HepG2 (cell line): ENCODE results near the gene PRIM2. TPM values are rescaled to one million over a fixed set of nuclear protein-coding genes. Genes with fewer than 3 reads are reported as not detected.
"Not testable (repeated sequence)": the region's sequence is repeated elsewhere in the genome, so short reads cannot be mapped to it uniquely, and the experiment has no call there.

Source experiments
- ATAC-seq: fragments of 200-7000 bp; cut with Tn5 transposase; 3 replicates; pipeline ENCODE4 v1.9.1; 2020; ENCODE audit warnings: mild to moderate bottlenecking, moderate library complexity
- BruUV-seq: library from RNA; stranded (reverse); fragments of 400-500 nt; replicated peaks from 2 replicates; lab custom pipeline; 2021; lab: Mats Ljungman, UMichigan
- CTCF ChIA-PET: fragments of 300-600 bp; formaldehyde crosslinking; extraction: SDS; loops from one replicate; lab custom pipeline; 2021; ENCODE audit warnings: low total read pairs, inconsistent platforms, low intra/inter-chr PET ratio; lab: Yijun Ruan, JAX
- POLR2A ChIA-PET: fragments of 350-600 bp; sonication (Branson Sonifier 250); formaldehyde crosslinking; loops from one replicate; lab custom pipeline; 2020; ENCODE audit warnings: antibody characterized with exemption, inconsistent platforms; lab: Yijun Ruan, JAX
- DNase-seq: peaks from one replicate; pipeline ENCODE4 v3.0.0-alpha.2; 2015; ENCODE audit warnings: low spot score
- FAIRE-seq: peaks from 3 replicates; lab custom pipeline; 2011; peaks lifted over from hg19 to GRCh38; lab: Jason Lieb, UNC
- H2AFZ ChIP-seq: one replicate; pipeline ENCODE4 v1.6.1; 2011; ENCODE audit warnings: low read length, inconsistent platforms
- H3K27ac ChIP-seq: fragments of 300-600 bp; 3 replicates; pipeline ENCODE4 v1.8.0; 2011; ENCODE audit warnings: mixed run types, mild to moderate bottlenecking, mixed read lengths, low read length, inconsistent platforms; ENCODE audit not compliant: insufficient read depth; ENCODE audit errors: extremely low read length
- H3K27me3 ChIP-seq, 2 experiments: fragments of 200-600 bp in 1 of 2; 2 replicates in 1 of 2; 3 replicates in 1 of 2; pipeline versions ENCODE4 v1.6.0 to v1.8.0; 2011; ENCODE audit warnings: low read length in 2 of 2, mild to moderate bottlenecking in 2 of 2, moderate library complexity in 2 of 2, inconsistent platforms in 1 of 2; ENCODE audit not compliant: insufficient read depth in 2 of 2, control insufficient read depth in 1 of 2
- H3K36me3 ChIP-seq, 2 experiments: fragments of 200-600 bp in 1 of 2; replicated peaks in 1 of 2; 2 replicates in 1 of 2; 3 replicates in 1 of 2; pipeline versions ENCODE4 v1.5.1 to v1.8.0; 2011; ENCODE audit warnings: low read length in 2 of 2, inconsistent platforms in 1 of 2; ENCODE audit not compliant: insufficient read depth in 2 of 2, control insufficient read depth in 1 of 2
- H3K4me1 ChIP-seq: 2 replicates; pipeline ENCODE4 v1.5.1; 2012; ENCODE audit warnings: low read length, inconsistent platforms; ENCODE audit not compliant: insufficient read depth
- H3K4me2 ChIP-seq: 2 replicates; pipeline ENCODE4 v1.6.0; 2011; ENCODE audit warnings: low read depth, low read length, inconsistent platforms
- H3K4me3 ChIP-seq, 3 experiments: fragments of 200-600 bp in 1 of 3; sonication (generic), shearing (Covaris generic) in 1 of 3; replicated peaks in 1 of 3; 2 replicates each; pipeline ENCODE4 v1.5.1; 2011 to 2016; ENCODE audit warnings: low read length in 3 of 3, inconsistent platforms in 2 of 3, low read depth in 2 of 3, mild to moderate bottlenecking in 2 of 3, control low read depth in 1 of 3, mixed read lengths in 1 of 3; ENCODE audit not compliant: insufficient read depth in 1 of 3
- H3K79me2 ChIP-seq: one replicate; pipeline ENCODE4 v1.6.1; 2011; ENCODE audit warnings: low read length, inconsistent platforms; ENCODE audit not compliant: insufficient read depth
- H3K9ac ChIP-seq: 2 replicates; pipeline ENCODE4 v1.6.0; 2011; ENCODE audit warnings: mild to moderate bottlenecking, low read depth, low read length, inconsistent platforms; ENCODE audit not compliant: insufficient read depth
- H3K9me3 ChIP-seq: 2 replicates; pipeline ENCODE4 v1.5.1; 2012; ENCODE audit warnings: mild to moderate bottlenecking, low read length
- H4K20me1 ChIP-seq: 2 replicates; pipeline ENCODE4 v1.6.0; 2011; ENCODE audit warnings: inconsistent platforms, mild to moderate bottlenecking, low read length, moderate library complexity; ENCODE audit not compliant: insufficient read depth
- WGBS: methylation state at CpG from one replicate; pipeline ENCODE4 v1.1.6; 2017; ENCODE audit warnings: low lambda C conversion rate; 5-methylcytosine and 5-hydroxymethylcytosine counted together
- in situ Hi-C: cut with HindIII; loops from 2 replicates; pipeline ENCODE4 v1.10.0; 2017; ENCODE audit warnings: low pct_unique_long_range_greater_than_20kb; ENCODE audit not compliant: extremely low pct_ligation_motif_present
- intact Hi-C: fragments of 100-400 bp; cut with micrococcal nuclease; formaldehyde crosslinking; loops from one replicate; pipeline ENCODE4 v1.10.0; 2022; ENCODE audit not compliant: unreplicated experiment
- polyA plus RNA-seq, 8 experiments: library from polyadenylated mRNA; depleted of rRNA in 3 of 8; stranded (reverse) in 7 of 8; unstranded in 1 of 8; fragments of >200 nt; fragmentation: Illumina TruSeq in 4 of 8; extraction: Trizol in 4 of 8; gene quantifications; 2 replicates each; pipeline versions ENCODE4 v1.2.1 to v1.2.3, GENCODE V29; 2011 to 2016; ENCODE audit warnings: low read depth in 4 of 8, missing spikeins in 1 of 8, mixed read lengths in 1 of 8; ENCODE audit not compliant: insufficient read depth in 1 of 8
- total RNA-seq, 5 experiments: library from RNA; depleted of rRNA; stranded (reverse); fragments of >200 nt; fragmentation: Illumina TruSeq; extraction: Trizol; gene quantifications; 2 replicates each; pipeline ENCODE4 v1.2.3, GENCODE V29; 2016; ENCODE audit warnings: low read depth in 1 of 5

PRIM2 gene
- total and polyA plus RNA-seq, 2 of the 13 experiments (the other 11 are each of a cell fraction or from before 2014, with no cell fraction given), result 8.0 to 52.7 TPM

DNA sequence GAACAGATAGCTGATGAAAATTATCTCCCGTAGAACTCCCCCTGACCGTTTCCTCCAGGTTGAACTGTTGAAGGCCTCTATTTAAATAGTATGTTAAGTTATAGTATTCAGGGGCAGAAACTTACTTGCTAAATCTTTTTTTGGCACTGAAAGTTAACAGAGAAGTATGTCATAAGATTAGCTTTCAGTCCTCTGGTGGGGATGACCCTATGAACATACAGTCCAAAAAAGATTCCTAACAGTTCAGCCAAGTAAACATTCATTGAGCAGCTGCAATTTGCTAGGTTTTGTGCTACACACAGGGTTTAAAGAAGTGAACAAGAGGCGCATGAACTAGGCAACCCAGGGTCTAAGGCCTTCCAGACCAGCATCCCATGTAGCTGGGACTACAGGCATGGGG lies 264.2 kb downstream of the PRIM2 start:
- H3K4me3 ChIP-seq, in situ Hi-C loops, H3K9me3 ChIP-seq, H3K4me1 ChIP-seq, BruUV-seq, H3K27me3 ChIP-seq, H3K9ac ChIP-seq, H4K20me1 ChIP-seq, H3K4me2 ChIP-seq, intact Hi-C loops, ATAC-seq, POLR2A ChIA-PET, H2AFZ ChIP-seq, CTCF ChIA-PET, H3K79me2 ChIP-seq, H3K27ac ChIP-seq, DNase-seq, FAIRE-seq, H3K36me3 ChIP-seq: not testable (repeated sequence)
- WGBS, result over 99% methylated on average over 3 of the region's 3 CpGs

DNA sequence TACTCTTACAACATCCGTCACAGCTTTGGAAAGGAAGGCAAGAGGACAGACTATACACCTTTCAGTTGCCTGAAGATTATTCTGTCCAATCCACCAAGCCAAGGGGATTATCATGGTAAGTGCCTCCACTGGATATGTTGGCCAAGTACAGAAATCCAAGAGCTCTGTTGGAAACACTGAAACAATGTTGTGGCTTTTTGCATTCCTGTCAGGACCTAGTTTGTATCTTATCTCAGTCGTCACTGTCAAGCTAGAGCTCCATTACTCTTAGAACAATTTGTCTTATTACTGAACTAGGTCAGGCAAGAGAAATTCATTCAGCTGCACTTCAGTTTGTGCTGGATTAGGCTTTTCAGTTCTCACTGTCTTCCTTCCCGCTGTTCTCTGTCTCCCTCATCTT lies 283.7 kb downstream of the PRIM2 start:
- H3K79me2 ChIP-seq, POLR2A ChIA-PET, H3K4me2 ChIP-seq, intact Hi-C loops, H3K27me3 ChIP-seq, BruUV-seq, H2AFZ ChIP-seq, H3K9ac ChIP-seq, H3K4me1 ChIP-seq, FAIRE-seq, ATAC-seq, H3K36me3 ChIP-seq, H3K27ac ChIP-seq, H4K20me1 ChIP-seq, H3K9me3 ChIP-seq, DNase-seq, in situ Hi-C loops, H3K4me3 ChIP-seq, CTCF ChIA-PET: not testable (repeated sequence)
- WGBS, result 97% methylated on average over 3 of the region's 3 CpGs

DNA sequence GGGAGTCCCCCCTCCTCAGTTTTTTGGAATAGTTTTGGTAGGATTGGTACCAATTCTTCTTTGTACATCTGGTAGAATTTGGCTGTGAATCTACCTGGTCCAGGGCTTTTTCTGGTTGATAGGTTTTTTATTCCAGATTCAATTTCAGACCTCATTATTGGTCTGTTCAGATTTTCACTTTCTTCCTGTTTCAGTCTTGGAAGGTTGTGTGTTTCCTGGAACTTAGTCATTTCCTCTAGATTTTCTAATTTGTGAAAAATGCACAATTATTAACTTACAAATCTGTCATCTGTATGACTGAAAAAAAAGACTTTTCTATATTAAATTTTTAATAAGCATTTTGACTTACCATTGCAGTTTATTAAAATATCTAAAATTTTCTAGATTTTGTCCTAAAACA lies 287.9 kb downstream of the PRIM2 start:
- CTCF ChIA-PET, FAIRE-seq, H3K9me3 ChIP-seq, intact Hi-C loops, H3K27me3 ChIP-seq, H4K20me1 ChIP-seq, H3K4me1 ChIP-seq, H3K79me2 ChIP-seq, ATAC-seq, BruUV-seq, POLR2A ChIA-PET, H3K4me2 ChIP-seq, DNase-seq, H3K27ac ChIP-seq, H3K36me3 ChIP-seq, H2AFZ ChIP-seq, H3K9ac ChIP-seq, in situ Hi-C loops, H3K4me3 ChIP-seq: not testable (repeated sequence)

GRCh38 chr6:57606331-57606730 lies 288.9 kb downstream of the PRIM2 start:
- 84% methylated on average over 3 of the region's 3 CpGs for WGBS
- H3K9ac ChIP-seq, FAIRE-seq, BruUV-seq, ATAC-seq, H3K27me3 ChIP-seq, H3K4me1 ChIP-seq, intact Hi-C loops, H3K4me3 ChIP-seq, H3K27ac ChIP-seq, H4K20me1 ChIP-seq, H3K4me2 ChIP-seq, POLR2A ChIA-PET, CTCF ChIA-PET, H3K79me2 ChIP-seq, in situ Hi-C loops, H3K36me3 ChIP-seq, DNase-seq, H2AFZ ChIP-seq, H3K9me3 ChIP-seq: not testable (repeated sequence)
